A549 (cell line): Measurements from ENCODE around the gene KRT8.
"Not testable (repeated sequence)": the region's sequence is repeated elsewhere in the genome, so short reads cannot be mapped to it uniquely, and the experiment has no call there.

Experiments used
- BHLHE40 ChIP-seq: IDR thresholded peaks from 2 replicates; pipeline ENCODE4 v1.6.1; 2012; ENCODE audit warnings: low read depth, low read length, inconsistent platforms
- CHD4 ChIP-seq: fragments of 200-600 bp; sonication (generic); IDR thresholded peaks from 2 replicates; pipeline ENCODE4 v1.6.1; 2016; ENCODE audit warnings: antibody characterized with exemption, mild to moderate bottlenecking, borderline replicate concordance
- EP300 ChIP-seq, 2 experiments: fragments of >200 bp; sonication (Bioruptor Twin); formaldehyde crosslinking; IDR thresholded peaks; 2 replicates in 1 of 2; 3 replicates in 1 of 2; pipeline ENCODE4 v1.6.1; 2016 to 2017
- ESRRA ChIP-seq: fragments of 150-350 bp; IDR thresholded peaks from 2 replicates; pipeline ENCODE4 v1.6.1; 2014; ENCODE audit warnings: mild to moderate bottlenecking, low read length, borderline replicate concordance
- FOSL2 ChIP-seq, 2 experiments: fragments of 450-650 bp in 1 of 2; fragments of >200 bp in 1 of 2; sonication (Bioruptor Twin) in 1 of 2; formaldehyde crosslinking; IDR thresholded peaks; 2 replicates each; pipeline versions ENCODE4 v1.5.0 to v1.6.1; 2016 to 2020; ENCODE audit warnings: mild to moderate bottlenecking in 1 of 2, moderate library complexity in 1 of 2
- HDAC2 ChIP-seq: fragments of 200-600 bp; sonication (generic); IDR thresholded peaks from 2 replicates; pipeline ENCODE4 v1.6.1; 2016
- HOXA7 ChIP-seq: fragments of 250-450 bp; sonication (Bioruptor Pico); IDR thresholded peaks from 2 replicates; pipeline ENCODE4 v1.5.0; 2020; ENCODE audit warnings: mild to moderate bottlenecking, moderate library complexity
- MAFK ChIP-seq: fragments of 450-650 bp; IDR thresholded peaks from 2 replicates; pipeline ENCODE4 v1.6.1; 2014; ENCODE audit not compliant: partially characterized antibody
- MAX ChIP-seq: IDR thresholded peaks from 2 replicates; pipeline ENCODE4 v1.6.1; 2012
- POLR2A ChIP-seq: IDR thresholded peaks from 2 replicates; pipeline ENCODE4 v1.6.1; 2012; ENCODE audit warnings: mild to moderate bottlenecking, low read length
- RAD21 ChIP-seq, 2 experiments: fragments of >200 bp in 1 of 2; sonication (Bioruptor Twin) in 1 of 2; formaldehyde crosslinking in 1 of 2; IDR thresholded peaks in 1 of 2; conservative IDR thresholded peaks in 1 of 2; 2 replicates in 1 of 2; 3 replicates in 1 of 2; pipeline ENCODE4 v1.6.1; 2012 to 2018; ENCODE audit warnings: inconsistent platforms in 1 of 2
- RFX5 ChIP-seq: fragments of 450-650 bp; IDR thresholded peaks from 2 replicates; pipeline ENCODE4 v1.7.1; 2014; ENCODE audit warnings: antibody characterized with exemption, mild to moderate bottlenecking, moderate library complexity
- TF ChIP-seq, protein P1 (sequence below): fragments of >200 bp; sonication (Bioruptor Twin); formaldehyde crosslinking; IDR thresholded peaks from 3 replicates; pipeline ENCODE4 v1.5.1; 2016
- TF ChIP-seq, protein P2 (sequence below): fragments of 450-650 bp; IDR thresholded peaks from 2 replicates; pipeline ENCODE4 v1.6.1; 2014; ENCODE audit warnings: antibody characterized with exemption

DNA sequence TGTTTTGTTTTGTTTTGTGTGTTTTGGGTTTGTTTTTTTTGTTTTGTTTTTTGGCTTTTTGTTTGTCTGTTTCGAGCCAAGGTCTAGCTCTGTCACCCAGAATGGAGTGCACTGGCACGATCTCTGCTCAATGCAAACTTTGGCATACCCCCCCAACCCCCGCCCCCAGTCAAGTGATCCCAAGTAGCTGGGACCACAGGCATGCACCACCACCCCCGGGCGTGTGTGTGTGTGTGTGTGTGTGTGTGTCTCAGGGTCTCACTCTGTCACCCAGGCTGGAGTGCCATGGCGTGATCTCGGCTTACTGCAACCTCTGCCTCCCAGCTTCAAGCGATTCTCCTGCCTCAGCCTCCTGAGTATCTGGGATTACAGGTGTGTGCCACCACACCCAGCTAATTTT lies 24.4 kb downstream of the KRT8 start:
- TF ChIP-seq, protein P1, sequence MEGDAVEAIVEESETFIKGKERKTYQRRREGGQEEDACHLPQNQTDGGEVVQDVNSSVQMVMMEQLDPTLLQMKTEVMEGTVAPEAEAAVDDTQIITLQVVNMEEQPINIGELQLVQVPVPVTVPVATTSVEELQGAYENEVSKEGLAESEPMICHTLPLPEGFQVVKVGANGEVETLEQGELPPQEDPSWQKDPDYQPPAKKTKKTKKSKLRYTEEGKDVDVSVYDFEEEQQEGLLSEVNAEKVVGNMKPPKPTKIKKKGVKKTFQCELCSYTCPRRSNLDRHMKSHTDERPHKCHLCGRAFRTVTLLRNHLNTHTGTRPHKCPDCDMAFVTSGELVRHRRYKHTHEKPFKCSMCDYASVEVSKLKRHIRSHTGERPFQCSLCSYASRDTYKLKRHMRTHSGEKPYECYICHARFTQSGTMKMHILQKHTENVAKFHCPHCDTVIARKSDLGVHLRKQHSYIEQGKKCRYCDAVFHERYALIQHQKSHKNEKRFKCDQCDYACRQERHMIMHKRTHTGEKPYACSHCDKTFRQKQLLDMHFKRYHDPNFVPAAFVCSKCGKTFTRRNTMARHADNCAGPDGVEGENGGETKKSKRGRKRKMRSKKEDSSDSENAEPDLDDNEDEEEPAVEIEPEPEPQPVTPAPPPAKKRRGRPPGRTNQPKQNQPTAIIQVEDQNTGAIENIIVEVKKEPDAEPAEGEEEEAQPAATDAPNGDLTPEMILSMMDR: not testable (repeated sequence)
- TF ChIP-seq POLR2A; RFX5; EP300 (IDR thresholded peaks at IDR 0.05); MAX; BHLHE40; FOSL2 (IDR thresholded peaks at IDR 0.05); FOSL2 (CRISPR knock-in tag; IDR thresholded peaks at IDR 0.05); RAD21 (conservative IDR thresholded peaks at IDR 0.05 in 1 of 2, IDR thresholded peaks at IDR 0.05 in 1 of 2); HDAC2; CHD4; HOXA7 (CRISPR knock-in tag); MAFK; ESRRA: not testable (repeated sequence)
- TF ChIP-seq, protein P2, sequence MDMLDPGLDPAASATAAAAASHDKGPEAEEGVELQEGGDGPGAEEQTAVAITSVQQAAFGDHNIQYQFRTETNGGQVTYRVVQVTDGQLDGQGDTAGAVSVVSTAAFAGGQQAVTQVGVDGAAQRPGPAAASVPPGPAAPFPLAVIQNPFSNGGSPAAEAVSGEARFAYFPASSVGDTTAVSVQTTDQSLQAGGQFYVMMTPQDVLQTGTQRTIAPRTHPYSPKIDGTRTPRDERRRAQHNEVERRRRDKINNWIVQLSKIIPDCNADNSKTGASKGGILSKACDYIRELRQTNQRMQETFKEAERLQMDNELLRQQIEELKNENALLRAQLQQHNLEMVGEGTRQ: not testable (repeated sequence)
